Measurements from ENCODE around the gene PRPS1L1.

Gene PRPS1L1

GRCh38 chr7:17990761-17991160 is 36.9 kb downstream of the PRPS1L1 start:
- no peaks in the 10 kb centered on the region for H3K9me3 ChIP-seq (ENCODE audit: control insufficient read depth in 5 of 5, low read length in 5 of 5)
- H3K36me3 ChIP-seq (ENCODE audit: control insufficient read depth in 5 of 5, insufficient read depth in 5 of 5, low read length in 5 of 5), result no peaks in the 10 kb centered on the region
- H3K9ac ChIP-seq (ENCODE audit: low read length in 5 of 5), result no peak overlapping the region
- no peaks in the 10 kb centered on the region for H3K27me3 ChIP-seq (ENCODE audit: control insufficient read depth in 5 of 5, insufficient read depth in 4 of 5, low read length in 5 of 5)
- H3K4me1 ChIP-seq (ENCODE audit: control insufficient read depth in 5 of 5, insufficient read depth in 5 of 5, low read length in 5 of 5), result peaks cover 0 to 2% (median 0%) of the 10 kb centered on the region in 5 donors
- no peak overlapping the region for H3K4me3 ChIP-seq (ENCODE audit: low read depth in 1 of 5, low read length in 5 of 5)
- no peak overlapping the region for H3K27ac ChIP-seq (ENCODE audit: low read depth, low read length)

- H3K36me3 ChIP-seq (ENCODE audit: control insufficient read depth in 5 of 5, insufficient read depth in 5 of 5, low read length in 5 of 5), result no peaks in the 10 kb centered on the region
- no peaks in the 10 kb centered on the region for H3K9me3 ChIP-seq (ENCODE audit: control insufficient read depth in 5 of 5, low read length in 5 of 5)
- H3K27me3 ChIP-seq (ENCODE audit: control insufficient read depth in 5 of 5, insufficient read depth in 4 of 5, low read length in 5 of 5), result no peaks in the 10 kb centered on the region
- H3K4me3 ChIP-seq (ENCODE audit: low read depth in 1 of 5, low read length in 5 of 5), result no peak overlapping the region
- H3K4me1 ChIP-seq (ENCODE audit: control insufficient read depth in 5 of 5, insufficient read depth in 5 of 5, low read length in 5 of 5), result peaks cover 0 to 2% (median 0%) of the 10 kb centered on the region in 5 donors
- no peak overlapping the region for H3K9ac ChIP-seq (ENCODE audit: low read length in 5 of 5)
- no peak overlapping the region for H3K27ac ChIP-seq (ENCODE audit: low read depth, low read length)
Measured at GRCh38 chr7:17989546-17989945, 38.1 kb downstream of the PRPS1L1 start.

- H3K4me3 ChIP-seq (ENCODE audit: low read depth in 1 of 5, low read length in 5 of 5), result no peak overlapping the region
Measured at GRCh38 chr7:17988858-17989257, 38.8 kb downstream of the PRPS1L1 start.

GRCh38 chr7:17988141-17988540 is 39.5 kb downstream of the PRPS1L1 start:
- H3K9ac ChIP-seq (ENCODE audit: low read length in 5 of 5), result no peak overlapping the region
- no peaks in the 10 kb centered on the region for H3K27me3 ChIP-seq (ENCODE audit: control insufficient read depth in 5 of 5, insufficient read depth in 4 of 5, low read length in 5 of 5)
- H3K36me3 ChIP-seq (ENCODE audit: control insufficient read depth in 5 of 5, insufficient read depth in 5 of 5, low read length in 5 of 5), result no peaks in the 10 kb centered on the region
- no peaks in the 10 kb centered on the region for H3K9me3 ChIP-seq (ENCODE audit: control insufficient read depth in 5 of 5, low read length in 5 of 5)
- peaks cover 0 to 2% (median 0%) of the 10 kb centered on the region in 5 donors for H3K4me1 ChIP-seq (ENCODE audit: control insufficient read depth in 5 of 5, insufficient read depth in 5 of 5, low read length in 5 of 5)
- no peak overlapping the region for H3K27ac ChIP-seq (ENCODE audit: low read depth, low read length)
- no peak overlapping the region for H3K4me3 ChIP-seq (ENCODE audit: low read depth in 1 of 5, low read length in 5 of 5)

More at GRCh38 chr7:17988858-17989257, 38.8 kb downstream of the PRPS1L1 start:
- no peaks in the 10 kb centered on the region for H3K36me3 ChIP-seq (ENCODE audit: control insufficient read depth in 5 of 5, insufficient read depth in 5 of 5, low read length in 5 of 5)
- H3K4me1 ChIP-seq (ENCODE audit: control insufficient read depth in 5 of 5, insufficient read depth in 5 of 5, low read length in 5 of 5), result peaks cover 0 to 2% (median 0%) of the 10 kb centered on the region in 5 donors
- H3K9ac ChIP-seq (ENCODE audit: low read length in 5 of 5), result no peak overlapping the region
- no peak overlapping the region for H3K27ac ChIP-seq (ENCODE audit: low read depth, low read length)
- H3K9me3 ChIP-seq (ENCODE audit: control insufficient read depth in 5 of 5, low read length in 5 of 5), result no peaks in the 10 kb centered on the region
- H3K27me3 ChIP-seq (ENCODE audit: control insufficient read depth in 5 of 5, insufficient read depth in 4 of 5, low read length in 5 of 5), result no peaks in the 10 kb centered on the region

- H3K9me3 ChIP-seq (ENCODE audit: control insufficient read depth in 5 of 5, low read length in 5 of 5), result no peaks in the 10 kb centered on the region
- H3K27ac ChIP-seq (ENCODE audit: low read depth, low read length), result no peak overlapping the region
- no peaks in the 10 kb centered on the region for H3K36me3 ChIP-seq (ENCODE audit: control insufficient read depth in 5 of 5, insufficient read depth in 5 of 5, low read length in 5 of 5)
- no peaks in the 10 kb centered on the region for H3K27me3 ChIP-seq (ENCODE audit: control insufficient read depth in 5 of 5, insufficient read depth in 4 of 5, low read length in 5 of 5)
- no peak overlapping the region for H3K4me3 ChIP-seq (ENCODE audit: low read depth in 1 of 5, low read length in 5 of 5)
- H3K4me1 ChIP-seq (ENCODE audit: control insufficient read depth in 5 of 5, insufficient read depth in 5 of 5, low read length in 5 of 5), result peaks cover 0 to 2% (median 0%) of the 10 kb centered on the region in 5 donors
- no peak overlapping the region for H3K9ac ChIP-seq (ENCODE audit: low read length in 5 of 5)
Measured at GRCh38 chr7:17986851-17987250, 40.8 kb downstream of the PRPS1L1 start.

GRCh38 chr7:17985473-17986239 is 42.0 kb downstream of the PRPS1L1 start:
- Histone ChIP-seq H3K36me3 (ENCODE audit: control insufficient read depth in 5 of 5, insufficient read depth in 5 of 5, low read length in 5 of 5) (no peaks in the 10 kb centered on the region), H3K27me3 (ENCODE audit: control insufficient read depth in 5 of 5, insufficient read depth in 4 of 5, low read length in 5 of 5) (no peaks in the 10 kb centered on the region), H3K9ac (ENCODE audit: low read length in 5 of 5) (no peak overlapping the region), H3K4me3 (ENCODE audit: low read depth in 1 of 5, low read length in 5 of 5) (no peak overlapping the region), H3K9me3 (ENCODE audit: control insufficient read depth in 5 of 5, low read length in 5 of 5) (peaks cover 0 to 3% (median 0%) of the 10 kb centered on the region in 5 donors), H3K27ac (ENCODE audit: low read depth, low read length) (no peak overlapping the region), H3K4me1 (ENCODE audit: control insufficient read depth in 5 of 5, insufficient read depth in 5 of 5, low read length in 5 of 5) (peaks cover 0 to 2% (median 0%) of the 10 kb centered on the region in 5 donors)

- Histone ChIP-seq H3K4me3 (ENCODE audit: low read depth in 1 of 5, low read length in 5 of 5) (no peak overlapping the region), H3K27ac (ENCODE audit: low read depth, low read length) (no peak overlapping the region), H3K4me1 (ENCODE audit: control insufficient read depth in 5 of 5, insufficient read depth in 5 of 5, low read length in 5 of 5) (peaks cover 0 to 2% (median 0%) of the 10 kb centered on the region in 5 donors), H3K36me3 (ENCODE audit: control insufficient read depth in 5 of 5, insufficient read depth in 5 of 5, low read length in 5 of 5) (no peaks in the 10 kb centered on the region), H3K9ac (ENCODE audit: low read length in 5 of 5) (no peak overlapping the region), H3K9me3 (ENCODE audit: control insufficient read depth in 5 of 5, low read length in 5 of 5) (peaks cover 0 to 3% (median 0%) of the 10 kb centered on the region in 5 donors), H3K27me3 (ENCODE audit: control insufficient read depth in 5 of 5, insufficient read depth in 4 of 5, low read length in 5 of 5) (no peaks in the 10 kb centered on the region)
Measured at GRCh38 chr7:17984288-17984687, 43.4 kb downstream of the PRPS1L1 start.

GRCh38 chr7:17983221-17984062 is 44.2 kb downstream of the PRPS1L1 start:
- H3K27ac ChIP-seq (ENCODE audit: low read depth, low read length), result no peak overlapping the region
- no peak overlapping the region for H3K4me3 ChIP-seq (ENCODE audit: low read depth in 1 of 5, low read length in 5 of 5)
- peaks cover 0 to 3% (median 0%) of the 10 kb centered on the region in 5 donors for H3K9me3 ChIP-seq (ENCODE audit: control insufficient read depth in 5 of 5, low read length in 5 of 5)
- H3K27me3 ChIP-seq (ENCODE audit: control insufficient read depth in 5 of 5, insufficient read depth in 4 of 5, low read length in 5 of 5), result no peaks in the 10 kb centered on the region
- peaks cover 0 to 2% (median 0%) of the 10 kb centered on the region in 5 donors for H3K4me1 ChIP-seq (ENCODE audit: control insufficient read depth in 5 of 5, insufficient read depth in 5 of 5, low read length in 5 of 5)
- no peaks in the 10 kb centered on the region for H3K36me3 ChIP-seq (ENCODE audit: control insufficient read depth in 5 of 5, insufficient read depth in 5 of 5, low read length in 5 of 5)
- H3K9ac ChIP-seq (ENCODE audit: low read length in 5 of 5), result no peak overlapping the region

GRCh38 chr7:17976952-17977351 is 50.7 kb downstream of the PRPS1L1 start:
- H3K27me3 ChIP-seq (ENCODE audit: control insufficient read depth in 5 of 5, insufficient read depth in 4 of 5, low read length in 5 of 5), result no peaks in the 10 kb centered on the region

More at GRCh38 chr7:17976952-17977351, 50.7 kb downstream of the PRPS1L1 start:
- no peaks in the 10 kb centered on the region for H3K4me1 ChIP-seq (ENCODE audit: control insufficient read depth in 5 of 5, insufficient read depth in 5 of 5, low read length in 5 of 5)
- H3K9me3 ChIP-seq (ENCODE audit: control insufficient read depth in 5 of 5, low read length in 5 of 5), result peaks cover 0 to 3% (median 0%) of the 10 kb centered on the region in 5 donors
- no peak overlapping the region for H3K4me3 ChIP-seq (ENCODE audit: low read depth in 1 of 5, low read length in 5 of 5)
- no peaks in the 10 kb centered on the region for H3K36me3 ChIP-seq (ENCODE audit: control insufficient read depth in 5 of 5, insufficient read depth in 5 of 5, low read length in 5 of 5)
- H3K9ac ChIP-seq (ENCODE audit: low read length in 5 of 5), result no peak overlapping the region
- H3K27ac ChIP-seq (ENCODE audit: low read depth, low read length), result no peak overlapping the region
